Myocyte (in vitro differentiated cells): Measurements from ENCODE around the gene ZSCAN23. TPM values are rescaled to one million over a fixed set of nuclear protein-coding genes. Genes with fewer than 3 reads are reported as not detected.
"Not testable (repeated sequence)": the region's sequence is repeated elsewhere in the genome, so short reads cannot be mapped to it uniquely, and the experiment has no call there.

Experiments
- DNase-seq: peaks from one replicate; pipeline ENCODE4 v3.0.0-alpha.2; 2012; ENCODE audit warnings: low read depth
- total RNA-seq: library from RNA; depleted of rRNA; stranded (reverse); fragments of >200 nt; gene quantifications from 2 replicates; pipeline ENCODE4 v1.2.3, GENCODE V29; 2014

Gene ZSCAN23
- total RNA-seq, 1 donor from 2014 or later: 2.5 TPM

- DNase-seq: no peak
Observed at GRCh38 chr6:28442586-28442985, 705 bp downstream of the ZSCAN23 start.

- DNase-seq: no peak
Observed at GRCh38 chr6:28436404-28436803, 6.9 kb downstream of the ZSCAN23 start.

- no peak for DNase-seq
Observed at GRCh38 chr6:28433119-28433518, 10.2 kb downstream of the ZSCAN23 start.

GRCh38 chr6:28429781-28430180 lies 13.5 kb downstream of the ZSCAN23 start:
- DNase-seq: no peak

- DNase-seq: no peak
Observed at GRCh38 chr6:28425944-28426541, 17.2 kb downstream of the ZSCAN23 start.

GRCh38 chr6:28424163-28424562 lies 19.1 kb downstream of the ZSCAN23 start:
- DNase-seq: no peak

- DNase-seq: no peak
Observed at GRCh38 chr6:28423546-28423945, 19.7 kb downstream of the ZSCAN23 start.

GRCh38 chr6:28413681-28414080 lies 29.6 kb downstream of the ZSCAN23 start:
- no peak for DNase-seq

GRCh38 chr6:28410767-28411166 lies 32.5 kb downstream of the ZSCAN23 start:
- no peak for DNase-seq

GRCh38 chr6:28408076-28408802 lies 35.1 kb downstream of the ZSCAN23 start:
- DNase-seq: no peak

GRCh38 chr6:28407401-28407800 lies 35.9 kb downstream of the ZSCAN23 start:
- DNase-seq: no peak

GRCh38 chr6:28403923-28404322 lies 39.4 kb downstream of the ZSCAN23 start:
- not testable (repeated sequence) for DNase-seq

GRCh38 chr6:28402197-28402596 lies 41.1 kb downstream of the ZSCAN23 start:
- DNase-seq: no peak

GRCh38 chr6:28401172-28401571 lies 42.1 kb downstream of the ZSCAN23 start:
- DNase-seq: peak; percentile 9

- no peak for DNase-seq
Observed at GRCh38 chr6:28400122-28400451, 43.2 kb downstream of the ZSCAN23 start.

GRCh38 chr6:28399350-28400121 lies 43.8 kb downstream of the ZSCAN23 start, which contains the start of gene ZSCAN12:
ZSCAN12 (minus strand) TSS chr6:28399747; CDS start chr6:28398405, 1,342 bp downstream.
- peak; percentile 88 for DNase-seq

- no peak for DNase-seq
Observed at GRCh38 chr6:28395918-28396317, 47.4 kb downstream of the ZSCAN23 start.

- peak; percentile 11 for DNase-seq
Observed at GRCh38 chr6:28393912-28394662, 49.2 kb downstream of the ZSCAN23 start.

- no peak for DNase-seq
Observed at GRCh38 chr6:28390688-28391087, 52.6 kb downstream of the ZSCAN23 start.

- DNase-seq: no peak
Observed at GRCh38 chr6:28384143-28384533, 59.2 kb downstream of the ZSCAN23 start.
